Tibial nerve (tissue), 4 donors: Measurements from ENCODE around the gene PLXNB3.

Source experiments
- EP300 ChIP-seq, 2 donors: sonication (generic); formaldehyde crosslinking; IDR thresholded peaks; one replicate each; pipeline ENCODE4 v1.6.1; 2017; ENCODE audit warnings: antibody characterized with exemption in 2 of 2, mild to moderate bottlenecking in 1 of 2
- POLR2A ChIP-seq, 2 donors: fragments of 450-650 bp; IDR thresholded peaks; one replicate each; pipeline ENCODE4 v1.6.1; 2017; ENCODE audit warnings: antibody characterized with exemption in 2 of 2, mild to moderate bottlenecking in 2 of 2, moderate library complexity in 2 of 2
- TF ChIP-seq, protein P1 (sequence below), 5 experiments: fragments of 200-600 bp in 3 of 5; fragments of 450-650 bp in 2 of 5; sonication (generic) in 3 of 5; IDR thresholded peaks; one replicate each; pipeline ENCODE4 v1.5.1; 2016 to 2019; ENCODE audit warnings: antibody characterized with exemption in 5 of 5, mild to moderate bottlenecking in 3 of 5, moderate library complexity in 2 of 5

DNA sequence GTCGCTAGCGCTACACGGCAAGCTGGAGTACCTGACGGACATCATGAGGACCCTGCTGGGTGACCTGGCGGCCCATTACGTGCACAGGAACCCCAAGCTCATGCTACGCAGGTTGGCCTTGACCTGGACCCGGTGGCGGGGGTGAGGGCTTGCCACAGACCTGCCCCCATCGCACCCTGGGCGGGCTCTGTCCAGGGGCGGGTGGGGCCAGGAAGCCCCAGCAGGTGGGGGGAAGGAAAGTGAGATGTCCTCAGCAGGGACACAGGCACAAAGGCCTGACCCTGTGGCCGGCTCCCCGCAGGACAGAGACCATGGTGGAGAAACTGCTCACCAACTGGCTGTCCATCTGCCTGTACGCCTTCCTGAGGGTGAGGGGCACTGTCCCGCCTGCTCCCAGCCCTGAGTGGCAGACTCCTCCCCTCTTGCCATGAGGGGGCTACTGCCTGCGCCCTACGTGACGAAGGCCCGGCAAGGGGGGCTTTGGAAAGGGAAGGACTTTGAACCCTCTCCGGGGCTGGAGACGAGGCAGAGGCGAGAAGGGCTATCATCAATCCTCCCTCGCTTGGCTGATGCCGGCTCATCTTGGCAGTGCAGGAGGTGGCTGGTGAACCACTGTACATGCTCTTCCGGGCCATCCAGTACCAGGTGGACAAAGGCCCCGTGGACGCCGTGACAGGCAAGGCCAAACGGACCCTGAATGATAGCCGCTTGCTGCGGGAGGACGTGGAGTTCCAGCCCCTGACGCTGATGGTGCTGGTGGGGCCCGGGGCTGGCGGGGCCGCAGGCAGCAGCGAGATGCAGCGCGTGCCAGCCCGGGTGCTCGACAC is 11.5 kb downstream of the PLXNB3 start:
- TF ChIP-seq, protein P1, sequence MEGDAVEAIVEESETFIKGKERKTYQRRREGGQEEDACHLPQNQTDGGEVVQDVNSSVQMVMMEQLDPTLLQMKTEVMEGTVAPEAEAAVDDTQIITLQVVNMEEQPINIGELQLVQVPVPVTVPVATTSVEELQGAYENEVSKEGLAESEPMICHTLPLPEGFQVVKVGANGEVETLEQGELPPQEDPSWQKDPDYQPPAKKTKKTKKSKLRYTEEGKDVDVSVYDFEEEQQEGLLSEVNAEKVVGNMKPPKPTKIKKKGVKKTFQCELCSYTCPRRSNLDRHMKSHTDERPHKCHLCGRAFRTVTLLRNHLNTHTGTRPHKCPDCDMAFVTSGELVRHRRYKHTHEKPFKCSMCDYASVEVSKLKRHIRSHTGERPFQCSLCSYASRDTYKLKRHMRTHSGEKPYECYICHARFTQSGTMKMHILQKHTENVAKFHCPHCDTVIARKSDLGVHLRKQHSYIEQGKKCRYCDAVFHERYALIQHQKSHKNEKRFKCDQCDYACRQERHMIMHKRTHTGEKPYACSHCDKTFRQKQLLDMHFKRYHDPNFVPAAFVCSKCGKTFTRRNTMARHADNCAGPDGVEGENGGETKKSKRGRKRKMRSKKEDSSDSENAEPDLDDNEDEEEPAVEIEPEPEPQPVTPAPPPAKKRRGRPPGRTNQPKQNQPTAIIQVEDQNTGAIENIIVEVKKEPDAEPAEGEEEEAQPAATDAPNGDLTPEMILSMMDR (IDR thresholded peaks at IDR 0.05): no peak
- TF ChIP-seq POLR2A (IDR thresholded peaks at IDR 0.05) (no peak), EP300 (IDR thresholded peaks at IDR 0.05) (no peak)
